Chondrocyte (in vitro differentiated cells): Measurements from ENCODE around the gene EYA2. TPM values are rescaled to one million over a fixed set of nuclear protein-coding genes. Genes with fewer than 3 reads are reported as not detected.

Experiments
- DNase-seq: peaks from one replicate; pipeline ENCODE4 v3.0.0; 2021; ENCODE audit warnings: mixed read lengths, low spot score
- H3K27ac Mint-ChIP-seq: one replicate; pipeline ENCODE4 v1.8.0; 2021; ENCODE audit warnings: mild to moderate bottlenecking, moderate library complexity, mixed read lengths; ENCODE audit not compliant: unreplicated experiment
- H3K27me3 Mint-ChIP-seq: 2 replicates; pipeline ENCODE4 v1.8.0; 2021; ENCODE audit warnings: low read depth, mixed read lengths
- H3K36me3 Mint-ChIP-seq: 2 replicates; pipeline ENCODE4 v1.8.0; 2021; ENCODE audit warnings: low read depth, mixed read lengths
- H3K4me1 Mint-ChIP-seq: 2 replicates; pipeline ENCODE4 v1.8.0; 2021; ENCODE audit warnings: low read depth, mild to moderate bottlenecking, mixed read lengths
- H3K4me3 Mint-ChIP-seq: one replicate; pipeline ENCODE4 v1.8.0; 2021; ENCODE audit warnings: mild to moderate bottlenecking, moderate library complexity, mixed read lengths; ENCODE audit not compliant: unreplicated experiment
- H3K9me3 Mint-ChIP-seq: 2 replicates; pipeline ENCODE4 v1.8.0; 2021; ENCODE audit warnings: low read depth, mixed read lengths
- CTCF ChIP-seq: fragments of 200-600 bp; sonication (generic); IDR thresholded peaks from 2 replicates; pipeline ENCODE4 v1.5.0; 2021; ENCODE audit warnings: antibody characterized with exemption, mild to moderate bottlenecking, moderate library complexity
- total RNA-seq: library from RNA; stranded (reverse); gene quantifications from 3 replicates; pipeline ENCODE4 v1.2.1, GENCODE V29; 2021

Gene EYA2
- total RNA-seq, 1 donor from 2014 or later: 0.32 TPM

GRCh38 chr20:46940616-46941015 is 46.0 kb downstream of the EYA2 start:
- Mint-ChIP-seq H3K36me3 (no peaks in the 10 kb centered on the region), H3K27me3 (peaks cover 38% of the 10 kb centered on the region), H3K9me3 (no peaks in the 10 kb centered on the region), H3K4me3 (no peak overlapping the region), H3K4me1 (peaks cover 3% of the 10 kb centered on the region), H3K27ac (no peak overlapping the region)
- TF ChIP-seq CTCF: no peak
- DNase-seq: no peak

GRCh38 chr20:46941404-46941803 is 46.8 kb downstream of the EYA2 start:
- no peaks in the 10 kb centered on the region for H3K36me3 Mint-ChIP-seq
- H3K27me3 Mint-ChIP-seq: peaks cover 38% of the 10 kb centered on the region
- TF ChIP-seq CTCF: no peak
- peaks cover 6% of the 10 kb centered on the region for H3K4me1 Mint-ChIP-seq
- H3K4me3 Mint-ChIP-seq: no peak overlapping the region
- no peaks in the 10 kb centered on the region for H3K9me3 Mint-ChIP-seq
- no peak overlapping the region for H3K27ac Mint-ChIP-seq
- no peak for DNase-seq

DNA sequence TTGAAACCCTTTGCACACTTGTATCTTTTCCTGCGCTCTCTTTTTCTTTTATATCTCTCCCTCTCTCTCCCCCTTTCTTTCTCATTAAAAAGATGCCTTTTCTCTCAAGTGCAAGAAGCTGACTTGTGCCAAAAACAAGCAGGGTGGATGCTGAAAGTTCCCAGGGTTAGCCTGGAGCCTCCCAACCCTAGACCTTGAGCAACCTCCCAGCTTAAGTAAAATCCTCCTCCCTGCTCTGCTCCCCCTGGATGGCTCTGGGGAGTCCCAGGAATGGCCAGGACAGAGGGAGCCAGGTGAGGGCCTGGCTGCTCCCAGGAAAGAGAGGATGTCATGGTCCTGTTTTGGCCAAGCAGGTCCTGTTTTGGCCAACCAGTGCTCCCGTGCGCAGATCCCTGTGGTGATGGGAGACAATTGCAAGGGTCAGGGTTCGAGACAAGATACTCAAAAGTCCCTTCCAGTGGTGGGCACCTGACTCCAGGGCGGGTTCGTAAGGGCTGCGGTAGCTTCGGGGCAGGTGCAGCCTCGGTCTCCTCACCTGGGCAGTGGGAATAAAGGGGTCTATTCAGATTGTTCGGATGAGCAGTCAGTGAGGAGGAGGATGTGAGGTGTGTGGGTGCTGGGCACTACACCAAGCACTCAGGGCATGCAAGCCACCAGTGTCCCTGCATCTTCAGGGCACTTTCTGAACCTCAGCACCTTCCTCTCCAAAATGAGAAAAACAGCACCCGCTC is 49.4 kb downstream of the EYA2 start:
- Mint-ChIP-seq H3K36me3 (no peaks in the 10 kb centered on the region), H3K4me1 (peaks cover 13% of the 10 kb centered on the region), H3K27me3 (peaks cover 30% of the 10 kb centered on the region), H3K4me3 (no peak overlapping the region), H3K27ac (no peak overlapping the region), H3K9me3 (peaks cover 5% of the 10 kb centered on the region)
- no peak for DNase-seq
- TF ChIP-seq CTCF: no peak

DNA sequence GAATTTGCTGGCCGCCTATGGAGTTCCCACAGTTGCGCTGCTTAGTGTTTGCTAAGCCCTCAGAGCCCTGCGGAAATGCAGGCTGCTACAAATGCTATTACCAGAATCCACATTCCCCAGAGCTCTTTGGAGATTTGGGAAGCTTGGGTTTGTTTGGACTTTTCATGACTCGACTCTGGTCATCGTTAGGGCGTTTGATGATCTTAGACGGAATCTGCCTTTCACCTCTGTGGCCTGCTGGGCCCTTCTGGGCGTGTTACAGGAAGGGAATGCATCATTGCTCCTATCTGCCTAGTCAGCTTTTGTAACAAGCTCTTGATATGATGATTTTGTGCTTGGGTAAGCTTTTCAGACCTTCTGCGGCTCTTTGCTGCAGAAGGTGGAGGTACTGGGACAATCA is 50.8 kb downstream of the EYA2 start:
- peaks cover 13% of the 10 kb centered on the region for H3K4me1 Mint-ChIP-seq
- DNase-seq: no peak
- peaks cover 5% of the 10 kb centered on the region for H3K9me3 Mint-ChIP-seq
- no peak overlapping the region for H3K27ac Mint-ChIP-seq
- no peak overlapping the region for H3K4me3 Mint-ChIP-seq
- no peaks in the 10 kb centered on the region for H3K36me3 Mint-ChIP-seq
- TF ChIP-seq CTCF: no peak
- peaks cover 25% of the 10 kb centered on the region for H3K27me3 Mint-ChIP-seq

DNA sequence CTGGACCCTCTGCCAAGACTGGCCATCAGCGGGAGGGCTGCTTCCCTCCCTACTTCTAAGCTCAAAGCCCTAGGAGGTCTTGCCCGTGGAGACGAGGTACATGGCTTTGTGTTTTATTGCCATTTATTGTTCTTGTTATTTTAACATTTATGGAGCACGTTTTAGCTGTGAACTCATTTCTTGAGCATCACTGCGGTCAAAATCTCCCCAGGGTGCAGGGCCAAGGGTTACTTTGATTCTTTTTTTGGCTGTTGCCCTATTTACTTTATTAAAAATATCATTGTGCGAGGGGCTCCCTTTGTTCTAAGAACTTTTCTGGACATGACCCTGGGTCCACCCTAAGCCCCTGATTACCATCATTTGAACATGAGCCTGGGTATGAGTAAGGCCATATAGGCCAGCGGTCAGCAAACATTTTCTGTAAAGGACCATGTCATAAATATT is 51.6 kb downstream of the EYA2 start:
- H3K9me3 Mint-ChIP-seq: peaks cover 5% of the 10 kb centered on the region
- DNase-seq: no peak
- H3K4me3 Mint-ChIP-seq: no peak overlapping the region
- H3K27ac Mint-ChIP-seq: no peak overlapping the region
- TF ChIP-seq CTCF: no peak
- no peaks in the 10 kb centered on the region for H3K36me3 Mint-ChIP-seq
- H3K4me1 Mint-ChIP-seq: peaks cover 13% of the 10 kb centered on the region
- H3K27me3 Mint-ChIP-seq: peaks cover 23% of the 10 kb centered on the region
